Adrenal gland (tissue), 12 donors: Measurements from ENCODE around the gene TTC23. TPM values are rescaled to one million over a fixed set of nuclear protein-coding genes. Genes with fewer than 3 reads are reported as not detected.

Experiments
- DNase-seq, 7 donors: peaks; one replicate each; pipeline ENCODE4 v3.0.0-alpha.2; 2019 to 2020
- H3K27ac ChIP-seq, 5 donors: fragments of 200-600 bp; sonication (generic) in 4 of 5; 1 replicate in 3 of 5; 2 replicates in 2 of 5; pipeline versions ENCODE4 v1.5.1 to v1.8.0; 2016 to 2020; ENCODE audit warnings: mild to moderate bottlenecking in 1 of 5
- H3K27me3 ChIP-seq: fragments of 200-600 bp; 2 replicates; pipeline ENCODE4 v1.8.0; 2021
- H3K36me3 ChIP-seq, 2 donors: fragments of 200-600 bp; replicated peaks in 1 of 2; 1 replicate in 1 of 2; 2 replicates in 1 of 2; pipeline versions ENCODE4 v1.5.1 to v1.8.0; 2018 to 2022
- H3K4me1 ChIP-seq, 2 donors: fragments of 200-600 bp; replicated peaks in 1 of 2; 1 replicate in 1 of 2; 2 replicates in 1 of 2; pipeline versions ENCODE4 v1.5.1 to v1.8.0; 2018 to 2021
- H3K4me3 ChIP-seq, 4 donors: fragments of 200-600 bp; sonication (generic) in 3 of 4; one replicate each; pipeline ENCODE4 v1.5.1; 2016 to 2018
- H3K9me3 ChIP-seq, 3 donors: fragments of 200-600 bp; sonication (generic) in 1 of 3; replicated peaks in 1 of 3; 1 replicate in 2 of 3; 2 replicates in 1 of 3; pipeline versions ENCODE4 v1.5.1 to v1.8.0; 2016 to 2021
- CTCF ChIP-seq, 6 experiments: fragments of 450-650 bp in 4 of 6; fragments of 200-600 bp in 2 of 6; sonication (generic) in 1 of 6; IDR thresholded peaks; 1 replicate in 5 of 6; 2 replicates in 1 of 6; pipeline versions ENCODE4 v1.5.1 to v1.8.0; 2016 to 2021; ENCODE audit warnings: antibody characterized with exemption in 6 of 6, mild to moderate bottlenecking in 2 of 6, moderate library complexity in 1 of 6
- POLR2A ChIP-seq, 2 donors: fragments of 450-650 bp; IDR thresholded peaks; one replicate each; pipeline ENCODE4 v1.6.1; 2017; ENCODE audit warnings: antibody characterized with exemption in 2 of 2, mild to moderate bottlenecking in 2 of 2, moderate library complexity in 1 of 2
- WGBS, 4 donors: extraction: QIAGEN DNeasy Blood & Tissue Kit in 2 of 4; methylation state at CpG; one replicate each; pipeline versions ENCODE4 v1.1.5 to v1.1.7; 2013 to 2017; 5-methylcytosine and 5-hydroxymethylcytosine counted together
- intact Hi-C, 2 donors: fragments of 100-400 bp; cut with DNase I; formaldehyde crosslinking; loops; one replicate each; pipeline versions ENCODE4 v1.14.1 to v1.15.0; 2022 to 2023
- polyA plus RNA-seq, 3 donors: library from polyadenylated mRNA; stranded (reverse); fragments of 200-250 nt in 2 of 3; fragments of 350-450 nt in 1 of 3; fragmentation: Illumina TruSeq in 1 of 3; extraction: RNeasy Lipid Tissue Mini Kit (QIAGEN cat#74804) in 1 of 3; gene quantifications; one replicate each; pipeline ENCODE4 v1.2.3, GENCODE V29; 2013 to 2014
- total RNA-seq, 9 donors: library from RNA; depleted of rRNA in 4 of 9; stranded (reverse); fragments of >200 nt in 4 of 9; fragments of 120-200 nt in 1 of 9; fragmentation: NEBNext Ultra II Directional in 1 of 9; extraction: Animal tissue kit (Norgen Biotek cat#: 25700) in 1 of 9; gene quantifications; one replicate each; pipeline versions ENCODE4 v1.1.0 to v1.2.4, GENCODE V29; 2013 to 2023
- donor health status: healthy with polysubstance abuse.
- donor health status: Bipolar disorder and iron deficiency.
- donor health status: DM: yes; HTN: yes; CAD: no.
- donor health status: DM: no; HTN: no; CAD: no.
- donor health status: DM: no; HTN: no; CAD: no.
- donor health status: DM: yes; HTN: yes; CAD: no.

TTC23 gene
- total and polyA plus RNA-seq, 12 donors = 10.9 to 42.0 (median 22.6) TPM

- Histone ChIP-seq H3K27ac (no peak overlapping the region), H3K27me3 (no peaks in the 10 kb centered on the region), H3K9me3 (peaks cover 0 to 4% (median 0%) of the 10 kb centered on the region in 3 donors), H3K36me3 (no peaks in the 10 kb centered on the region), H3K4me3 (no peak overlapping the region), H3K4me1 (no peaks in the 10 kb centered on the region)
- WGBS, 4 donors = 76 to 80% (median 78%) methylated on average over 3 of the region's 3 CpGs
- no peak for DNase-seq
- TF ChIP-seq POLR2A (IDR thresholded peaks at IDR 0.05) = no peak
- no peak for TF ChIP-seq CTCF (IDR thresholded peaks at IDR 0.05)
- intact Hi-C loops = loop anchor here in 1 of 2 donors (10.0 kb wide), 1 partner anchor 476 kb away; no protein-coding TSS in a partner anchor
Observed at GRCh38 chr15:99279290-99279689, 29.9 kb upstream of the TTC23 start.

- intact Hi-C loops = loop anchor here in 1 of 2 donors (10.0 kb wide), 1 partner anchor 479 kb away; no protein-coding TSS in a partner anchor
- WGBS, 4 donors = 95 to 97% (median 96%) methylated on average over 9 of the region's 9 CpGs
- Histone ChIP-seq H3K4me1 (no peaks in the 10 kb centered on the region), H3K36me3 (no peaks in the 10 kb centered on the region), H3K27me3 (no peaks in the 10 kb centered on the region), H3K9me3 (no peaks in the 10 kb centered on the region), H3K4me3 (no peak overlapping the region), H3K27ac (no peak overlapping the region)
- TF ChIP-seq POLR2A (IDR thresholded peaks at IDR 0.05) = no peak
- TF ChIP-seq CTCF (IDR thresholded peaks at IDR 0.05) = no peak
- DNase-seq = no peak
Observed at GRCh38 chr15:99275525-99276128, 26.2 kb upstream of the TTC23 start.

GRCh38 chr15:99275061-99275460, 25.7 kb upstream of the TTC23 start:
- H3K27ac ChIP-seq = no peak overlapping the region
- no peaks in the 10 kb centered on the region for H3K9me3 ChIP-seq
- no peak overlapping the region for H3K4me3 ChIP-seq
- 93 to 98% (median 95%) methylated on average over 2 of the region's 2 CpGs for WGBS, 4 donors
- no peak for TF ChIP-seq CTCF (IDR thresholded peaks at IDR 0.05)
- no peak for TF ChIP-seq POLR2A (IDR thresholded peaks at IDR 0.05)
- H3K4me1 ChIP-seq = no peaks in the 10 kb centered on the region
- H3K36me3 ChIP-seq = no peaks in the 10 kb centered on the region
- DNase-seq = no peak
- intact Hi-C loops = loop anchor here in 1 of 2 donors (10.0 kb wide), 1 partner anchor 480 kb away; no protein-coding TSS in a partner anchor
- no peaks in the 10 kb centered on the region for H3K27me3 ChIP-seq

- intact Hi-C loops = loop anchor here (5.0 to 10.0 kb wide), 3 partner anchors 434 to 484 kb away; no protein-coding TSS in a partner anchor
- H3K4me3 ChIP-seq = no peak overlapping the region
Observed at GRCh38 chr15:99273801-99274200, 24.4 kb upstream of the TTC23 start.

More at GRCh38 chr15:99273801-99274200, 24.4 kb upstream of the TTC23 start:
- no peaks in the 10 kb centered on the region for H3K4me1 ChIP-seq
- H3K27ac ChIP-seq = no peak overlapping the region
- H3K27me3 ChIP-seq = no peaks in the 10 kb centered on the region
- no peaks in the 10 kb centered on the region for H3K9me3 ChIP-seq
- TF ChIP-seq POLR2A (IDR thresholded peaks at IDR 0.05) (no peak), CTCF (IDR thresholded peaks at IDR 0.05) (no peak)
- no peak for DNase-seq
- no peaks in the 10 kb centered on the region for H3K36me3 ChIP-seq
- WGBS, 4 donors = 73 to 78% (median 74%) methylated on average over 3 of the region's 3 CpGs
